GM18519 (cell line): ENCODE measurements around the gene TRIM61.
"Not testable (repeated sequence)": the region's sequence is repeated elsewhere in the genome, so short reads cannot be mapped to it uniquely, and the experiment has no call there.

ENCODE experiments used
- ATAC-seq: cut with Tn5 transposase; IDR thresholded peaks from one replicate; pipeline ENCODE4 v1.9.1; 2021; ENCODE audit warnings: mild to moderate bottlenecking, moderate library complexity; ENCODE audit not compliant: unreplicated experiment, low FRiP score

Gene TRIM61

GRCh38 chr4:164959421-164959820 is 18.0 kb downstream of the TRIM61 start:
- ATAC-seq: not testable (repeated sequence)

- no peak for ATAC-seq
Observed at GRCh38 chr4:164956766-164957643, 20.5 kb downstream of the TRIM61 start.

DNA sequence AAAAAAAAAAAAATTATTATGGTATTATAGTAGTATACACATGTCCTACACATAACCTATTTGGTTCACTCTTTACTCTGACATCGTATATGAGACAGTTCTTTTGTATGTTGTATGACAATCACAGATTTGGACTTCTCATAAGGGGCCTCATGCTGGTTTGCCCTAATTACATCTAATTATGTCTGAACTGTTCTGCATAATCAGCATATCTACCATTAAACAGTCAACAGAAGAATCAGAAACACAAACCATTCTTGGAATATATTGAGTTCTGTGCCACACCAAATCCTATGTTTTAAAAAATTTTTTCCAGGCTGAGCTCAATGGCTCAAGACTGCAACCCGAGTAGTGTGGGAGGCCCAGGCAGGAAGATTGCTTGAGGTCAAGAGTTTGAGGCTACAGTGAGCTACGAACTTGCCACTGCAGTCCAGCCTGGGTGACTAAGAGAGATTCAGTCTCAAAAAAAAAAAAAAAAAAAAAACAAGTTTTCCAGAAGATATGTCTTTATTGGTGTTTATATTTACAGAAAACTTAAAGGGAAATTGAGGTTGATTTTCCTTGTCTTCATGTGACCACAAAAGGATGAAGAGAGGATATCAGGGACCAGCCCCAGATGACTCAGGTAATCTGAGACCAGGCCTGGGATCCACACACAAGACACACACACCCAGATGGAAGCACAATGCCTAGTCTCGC is 22.2 kb downstream of the TRIM61 start:
- ATAC-seq: no peak

GRCh38 chr4:164952551-164952950 is 24.9 kb downstream of the TRIM61 start:
- ATAC-seq: no peak

GRCh38 chr4:164949448-164950143 is 27.9 kb downstream of the TRIM61 start:
- ATAC-seq: no peak

DNA sequence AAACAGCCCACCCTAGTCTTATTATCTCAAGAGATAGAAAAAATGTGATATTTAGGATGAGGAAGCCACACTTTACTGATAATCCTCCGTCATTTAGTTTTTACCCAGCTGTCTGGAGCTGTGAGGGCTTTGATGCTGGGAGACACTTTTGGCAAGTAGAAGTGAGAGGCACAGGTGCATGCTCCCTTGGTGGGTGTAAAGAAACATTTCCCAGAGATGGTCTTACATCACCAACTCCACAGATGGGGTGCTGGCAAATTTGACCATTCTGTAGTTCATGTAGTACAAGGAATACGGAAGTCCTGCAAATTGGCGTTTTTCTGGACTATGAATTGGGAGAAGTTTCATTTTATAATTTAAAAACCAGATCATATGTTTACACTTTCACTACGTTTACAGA is 28.5 kb downstream of the TRIM61 start:
- ATAC-seq: no peak

DNA sequence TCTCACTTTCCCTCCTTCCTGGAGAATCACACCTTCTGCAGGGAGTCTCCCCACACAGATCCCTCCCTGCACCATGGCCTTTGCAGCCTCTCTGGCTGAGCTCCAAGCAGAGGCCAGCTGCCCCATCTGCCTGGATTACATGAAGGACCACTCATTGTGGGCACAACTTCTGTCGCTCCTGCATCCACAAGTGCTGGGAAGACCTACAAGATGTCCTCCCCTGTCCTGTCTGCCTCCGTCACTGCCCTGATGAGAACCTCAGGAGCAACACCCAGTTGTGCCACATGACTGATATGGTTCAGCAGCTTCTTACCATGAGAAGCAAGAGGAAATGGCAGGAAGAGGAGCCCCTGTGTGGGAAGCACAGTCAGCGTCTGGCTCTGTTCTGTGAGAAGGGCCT is 29.5 kb downstream of the TRIM61 start:
- not testable (repeated sequence) for ATAC-seq

DNA sequence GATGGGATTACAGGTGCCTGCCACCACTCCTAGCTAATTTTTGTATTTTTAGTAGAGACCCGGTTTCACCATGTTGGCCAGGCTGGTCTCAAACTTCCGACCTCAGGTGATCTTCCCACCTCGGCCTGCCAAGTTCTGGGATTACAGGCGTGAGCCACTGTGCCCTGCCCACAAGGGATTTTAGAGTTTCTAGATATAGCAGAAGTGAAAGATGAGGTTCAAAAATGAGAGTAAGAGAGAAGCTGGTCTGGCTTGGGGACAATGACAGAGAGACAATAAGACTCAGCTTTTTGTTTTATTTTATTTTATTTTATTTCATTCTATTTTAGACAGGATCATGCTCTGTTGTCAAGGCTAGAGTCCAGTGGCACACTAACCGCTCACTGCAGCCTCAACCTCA is 30.6 kb downstream of the TRIM61 start:
- ATAC-seq: no peak

DNA sequence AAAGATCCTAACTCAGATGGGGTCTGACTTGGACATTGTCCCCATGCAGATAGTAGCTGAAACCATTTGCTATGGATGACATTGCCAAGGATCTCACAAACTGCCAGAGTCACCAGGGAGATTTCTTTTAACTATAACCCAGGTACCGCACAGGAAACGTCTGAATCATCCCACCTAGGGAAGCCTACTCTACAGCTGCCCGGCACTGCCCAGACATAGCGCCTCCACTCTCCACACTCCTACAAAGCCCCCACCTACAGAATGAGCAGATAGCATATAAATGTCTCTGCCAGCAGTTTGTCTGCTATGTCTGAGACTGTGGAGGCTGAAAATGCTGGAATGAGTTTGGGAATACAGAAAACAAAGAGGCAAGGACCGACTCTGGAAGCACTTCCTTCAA is 32.3 kb downstream of the TRIM61 start:
- ATAC-seq: no peak

GRCh38 chr4:164943192-164943591 is 34.3 kb downstream of the TRIM61 start:
- no peak for ATAC-seq

DNA sequence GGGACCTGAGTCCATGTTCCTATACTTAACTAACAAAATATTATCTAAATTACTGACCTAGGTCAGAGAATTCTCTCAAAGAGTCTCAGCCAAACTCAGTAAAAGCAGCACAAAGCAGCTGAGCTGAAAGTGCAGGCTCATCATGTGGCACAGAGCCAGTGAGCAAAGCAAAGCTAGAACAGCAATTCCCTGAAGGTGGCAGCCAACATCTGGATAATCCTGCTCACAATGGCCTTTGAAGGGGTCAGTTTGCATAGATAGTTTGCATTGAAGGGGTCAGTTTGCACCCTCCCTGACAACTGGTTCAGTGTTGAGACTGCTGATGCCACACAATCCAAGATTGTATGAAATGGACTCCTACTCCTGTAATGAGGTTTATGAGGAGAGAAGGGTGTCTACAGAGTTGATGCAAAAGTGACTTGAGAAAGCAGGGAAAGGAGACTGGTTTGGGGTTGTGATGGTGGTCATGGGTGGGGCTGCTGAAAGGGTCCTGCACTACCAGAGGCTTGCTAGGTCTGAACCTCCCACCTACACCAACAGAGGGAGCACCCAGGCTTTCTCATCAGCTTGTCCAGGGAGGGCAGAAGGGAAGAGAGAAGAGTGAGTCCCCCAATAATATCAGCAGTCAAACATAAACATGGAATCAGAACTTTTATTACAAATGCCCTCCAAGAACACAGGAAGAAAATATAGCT is 39.7 kb downstream of the TRIM61 start:
- no peak for ATAC-seq

DNA sequence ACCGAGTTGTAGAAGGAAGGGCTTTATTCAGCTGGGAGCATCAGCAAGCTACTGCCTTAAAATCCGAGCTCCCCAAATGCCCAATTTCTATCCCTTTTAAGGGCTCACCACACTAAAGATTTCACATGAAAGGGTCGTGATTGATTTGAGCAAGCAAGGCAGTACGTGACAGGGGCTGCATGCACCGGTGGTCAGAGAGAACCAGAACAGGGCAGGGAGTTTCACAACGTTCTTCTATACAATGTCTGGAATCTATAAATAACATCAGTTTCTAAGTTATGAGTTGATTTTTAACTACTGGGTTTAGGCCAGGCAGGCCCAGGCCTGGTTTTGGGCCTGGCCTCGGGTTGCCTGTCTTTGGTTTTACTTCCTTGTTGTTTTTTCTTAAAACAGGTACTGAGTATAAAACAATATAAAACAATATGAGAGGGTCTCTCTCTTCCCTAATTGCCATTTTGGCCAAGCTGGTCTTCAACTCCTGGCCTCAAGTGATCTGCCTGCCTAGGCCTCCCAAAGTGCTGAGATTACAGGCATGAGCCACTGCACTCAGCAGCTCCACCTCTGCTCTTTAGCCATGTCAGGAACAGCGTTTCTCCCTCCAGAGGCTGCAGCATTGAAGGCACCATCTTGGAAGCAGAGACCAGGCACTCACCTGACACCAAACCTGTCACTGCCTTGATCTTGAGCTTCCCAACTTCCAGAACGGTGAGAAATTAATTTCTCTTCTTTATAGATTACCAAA is 41.4 kb downstream of the TRIM61 start:
- ATAC-seq: peak; percentile 33

DNA sequence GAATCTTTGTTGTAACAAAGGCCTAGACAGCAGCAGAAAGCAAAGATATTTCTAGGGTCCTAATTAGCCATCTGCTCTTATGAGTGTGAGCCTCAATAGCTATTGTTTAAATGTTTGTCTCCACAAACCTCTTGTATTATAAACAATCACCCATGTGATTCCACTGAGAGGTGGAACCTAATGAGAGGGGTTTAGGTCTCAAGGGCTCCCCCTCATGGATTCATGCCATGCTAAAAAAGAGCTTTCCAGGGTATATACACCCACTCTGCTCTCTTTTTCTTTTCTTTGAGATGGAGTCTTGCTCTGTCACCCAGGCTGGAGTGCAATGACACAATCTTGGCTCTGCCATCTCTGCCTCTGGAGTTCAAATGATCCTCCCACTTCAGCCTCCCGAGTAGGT is 42.1 kb downstream of the TRIM61 start:
- peak; percentile 58 for ATAC-seq

DNA sequence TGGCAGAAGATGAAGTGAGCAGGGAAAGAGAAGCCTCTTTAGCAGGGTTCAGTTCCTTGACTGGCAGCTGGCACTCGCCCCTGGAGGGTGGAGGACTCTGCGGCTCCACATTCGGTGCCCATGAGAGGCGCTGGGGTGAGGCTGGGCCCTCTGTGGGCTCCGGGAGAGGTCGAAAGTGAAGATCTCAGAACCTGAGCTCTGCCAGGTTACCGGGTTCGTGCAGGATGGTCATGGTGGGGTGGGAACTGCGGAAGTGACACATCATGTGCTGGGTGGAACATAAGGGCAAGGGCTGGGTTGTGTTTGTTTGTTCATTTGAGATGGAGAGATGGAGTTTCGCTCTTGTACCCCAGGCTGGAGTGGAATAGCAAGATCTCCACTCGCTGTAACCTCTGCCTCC is 44.2 kb downstream of the TRIM61 start:
- no peak for ATAC-seq

- no peak for ATAC-seq
Observed at GRCh38 chr4:164931551-164932324, 45.7 kb downstream of the TRIM61 start.

GRCh38 chr4:164930647-164931046 is 46.8 kb downstream of the TRIM61 start:
- ATAC-seq: no peak

- ATAC-seq: not testable (repeated sequence)
Observed at GRCh38 chr4:164927101-164927500, 50.4 kb downstream of the TRIM61 start.

DNA sequence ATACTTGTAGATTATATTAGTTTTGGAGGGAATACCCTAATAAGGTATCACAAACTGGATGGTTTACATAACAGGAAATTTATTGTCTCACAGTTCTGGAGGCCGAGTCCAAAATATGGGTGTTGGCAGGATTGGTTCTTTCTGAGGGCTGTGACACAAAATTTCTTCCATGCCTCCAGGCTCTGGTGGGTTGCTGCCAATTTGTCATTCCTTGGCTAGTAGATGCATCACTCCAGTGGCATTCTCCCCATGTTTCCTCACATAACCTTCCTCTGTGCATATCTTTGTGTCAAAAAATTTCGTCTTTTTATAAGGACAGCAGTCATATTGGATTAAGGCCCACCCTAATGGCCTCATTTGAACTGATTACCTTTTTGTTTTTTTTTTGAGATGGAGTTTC is 51.2 kb downstream of the TRIM61 start:
- no peak for ATAC-seq

- ATAC-seq: no peak
Observed at GRCh38 chr4:164924670-164925238, 52.7 kb downstream of the TRIM61 start.
